GM21786 (cell line): ENCODE data around the gene ALKBH4.
"Not testable (repeated sequence)": the region's sequence is repeated elsewhere in the genome, so short reads cannot be mapped to it uniquely, and the experiment has no call there.

Experiments
- ATAC-seq: cut with Tn5 transposase; IDR thresholded peaks from one replicate; pipeline ENCODE4 v1.9.1; 2021; ENCODE audit not compliant: unreplicated experiment

The ALKBH4 gene

GRCh38 chr7:102455596-102455995 is 9.1 kb downstream of the ALKBH4 start:
- no peak for ATAC-seq

GRCh38 chr7:102454932-102455331 is 9.7 kb downstream of the ALKBH4 start:
- ATAC-seq = not testable (repeated sequence)

GRCh38 chr7:102454468-102454867 is 10.2 kb downstream of the ALKBH4 start:
- ATAC-seq = no peak

- ATAC-seq = no peak
Measured at GRCh38 chr7:102453319-102453718, 11.3 kb downstream of the ALKBH4 start.

- no peak for ATAC-seq
Measured at GRCh38 chr7:102452451-102452850, 12.2 kb downstream of the ALKBH4 start.

GRCh38 chr7:102451371-102452054 is 13.2 kb downstream of the ALKBH4 start:
- no peak for ATAC-seq

GRCh38 chr7:102450242-102450641 is 14.4 kb downstream of the ALKBH4 start:
- no peak for ATAC-seq

GRCh38 chr7:102449136-102449535 is 15.5 kb downstream of the ALKBH4 start:
- no peak for ATAC-seq

GRCh38 chr7:102447311-102447710 is 17.4 kb downstream of the ALKBH4 start:
- no peak for ATAC-seq

GRCh38 chr7:102446387-102447156 is 18.1 kb downstream of the ALKBH4 start:
- ATAC-seq = no peak

GRCh38 chr7:102445674-102446071 is 19.0 kb downstream of the ALKBH4 start:
- ATAC-seq = no peak

GRCh38 chr7:102444961-102445673 is 19.5 kb downstream of the ALKBH4 start:
- ATAC-seq = peak; percentile 44

GRCh38 chr7:102439963-102440795 is 24.5 kb downstream of the ALKBH4 start:
- no peak for ATAC-seq

- ATAC-seq = no peak
Measured at GRCh38 chr7:102436118-102436517, 28.5 kb downstream of the ALKBH4 start.

GRCh38 chr7:102434039-102434486 is 30.6 kb downstream of the ALKBH4 start:
- ATAC-seq = no peak

GRCh38 chr7:102433219-102434038 is 31.2 kb downstream of the ALKBH4 start, which contains the start of gene ORAI2:
TSS of gene ORAI2 (plus strand) at chr7:102433575. CDS start at chr7:102438957, 5,382 bp downstream.
- ATAC-seq = peak; percentile 44

- ATAC-seq = peak; percentile 24
Measured at GRCh38 chr7:102432442-102433218, 32.0 kb downstream of the ALKBH4 start.

GRCh38 chr7:102431617-102432298 is 32.9 kb downstream of the ALKBH4 start:
- ATAC-seq = peak; percentile 35
